GM18519 (cell line): ENCODE measurements around the gene ARL8B.
"Not testable (repeated sequence)": the region's sequence is repeated elsewhere in the genome, so short reads cannot be mapped to it uniquely, and the experiment has no call there.

Source experiments
- ATAC-seq: cut with Tn5 transposase; IDR thresholded peaks from one replicate; pipeline ENCODE4 v1.9.1; 2021; ENCODE audit warnings: mild to moderate bottlenecking, moderate library complexity; ENCODE audit not compliant: unreplicated experiment, low FRiP score

ARL8B gene

GRCh38 chr3:5106933-5107334, 15.2 kb upstream of the ARL8B start:
- not testable (repeated sequence) for ATAC-seq

- no peak for ATAC-seq
Measured at GRCh38 chr3:5110337-5110736, 11.8 kb upstream of the ARL8B start.

GRCh38 chr3:5112043-5112442, 10.0 kb upstream of the ARL8B start:
- ATAC-seq, result no peak

DNA sequence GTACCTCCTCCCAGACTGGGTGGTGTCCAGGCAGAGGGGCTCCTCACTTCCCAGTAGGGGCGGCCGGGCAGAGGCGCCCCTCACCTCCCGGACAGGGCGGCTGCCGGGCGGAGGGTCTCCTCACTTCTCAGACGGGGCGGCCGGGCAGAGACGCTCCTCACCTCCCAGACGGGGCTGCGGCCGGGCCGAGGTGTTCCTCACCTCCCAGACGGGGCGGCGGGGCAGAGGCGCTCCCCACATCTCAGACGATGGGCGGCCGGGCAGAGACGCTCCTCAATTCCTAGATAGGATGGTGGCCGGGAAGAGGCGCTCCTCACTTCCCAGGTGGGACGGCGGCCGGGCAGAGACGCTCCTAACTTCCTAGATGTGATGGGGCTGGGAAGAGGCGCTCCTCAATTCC, 8.4 kb upstream of the ARL8B start:
- not testable (repeated sequence) for ATAC-seq

GRCh38 chr3:5115506-5116162, 6.5 kb upstream of the ARL8B start:
- peak; percentile 77 for ATAC-seq

- no peak for ATAC-seq
Measured at GRCh38 chr3:5116538-5116937, 5.6 kb upstream of the ARL8B start.

DNA sequence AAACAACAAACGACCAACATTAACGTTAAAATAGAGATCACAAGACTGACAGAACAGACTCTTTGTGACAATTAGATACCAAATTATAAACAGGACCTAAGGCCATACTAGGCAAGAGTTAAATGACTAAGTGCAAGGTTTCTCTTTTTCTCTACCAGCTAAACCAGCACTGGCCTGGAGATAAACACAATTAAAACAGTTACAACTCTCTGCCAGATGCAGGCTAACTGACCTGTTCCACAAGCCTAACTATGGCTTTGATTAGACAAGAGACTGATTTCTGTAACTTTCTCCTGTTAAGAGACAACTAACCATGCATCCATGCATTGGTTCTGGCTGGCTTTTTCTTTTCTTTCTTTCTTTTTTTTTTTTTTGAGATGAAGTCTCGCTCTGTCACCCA, 1.6 kb upstream of the ARL8B start:
- ATAC-seq, result no peak

DNA sequence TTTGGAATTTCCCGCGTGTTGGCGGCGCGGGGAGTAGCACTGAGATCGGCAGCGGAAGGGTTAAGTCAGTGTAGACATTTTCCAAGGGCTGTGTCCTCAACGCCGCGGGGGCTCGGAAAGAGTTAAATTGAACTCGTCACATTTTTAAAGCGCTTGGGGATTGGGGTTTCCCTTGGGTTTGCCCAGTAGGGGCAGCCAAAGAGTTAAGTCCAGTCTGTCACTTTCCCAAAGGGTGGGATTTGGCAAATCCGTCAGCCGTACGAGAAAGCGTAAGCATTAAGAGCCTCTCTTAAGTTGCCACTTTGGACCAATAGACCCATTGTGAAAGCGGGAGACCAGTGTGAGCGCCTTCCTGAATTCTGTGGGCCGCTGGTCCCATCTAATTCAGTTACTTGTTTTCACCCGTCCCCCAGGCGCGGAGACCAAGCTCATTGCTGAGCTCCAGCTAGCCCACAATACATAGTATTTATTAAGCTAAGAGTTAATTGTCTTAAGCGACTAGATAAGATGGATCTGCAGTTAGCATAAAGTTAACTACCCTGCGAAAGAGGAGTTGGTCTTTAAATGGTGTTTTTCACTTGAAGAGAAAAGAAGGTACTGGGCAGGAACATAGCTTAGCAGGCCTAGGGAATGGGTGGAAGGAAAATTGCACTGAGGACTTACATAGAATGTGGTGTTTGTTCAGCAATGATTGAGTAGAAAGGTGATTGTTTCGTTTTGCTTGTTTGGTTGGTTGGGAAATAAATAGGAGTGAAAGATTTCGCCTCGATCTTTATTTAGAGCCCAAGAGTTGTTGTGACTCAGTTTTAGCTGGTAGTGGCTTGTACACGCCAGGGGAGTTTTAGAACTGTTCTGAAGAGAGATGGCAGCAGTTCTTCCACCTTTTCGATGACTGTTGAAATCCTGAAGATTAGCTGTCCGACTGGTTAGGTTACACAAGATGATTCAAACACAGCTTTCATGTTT, 932 bp downstream of the ARL8B start:
- ATAC-seq, result no peak

DNA sequence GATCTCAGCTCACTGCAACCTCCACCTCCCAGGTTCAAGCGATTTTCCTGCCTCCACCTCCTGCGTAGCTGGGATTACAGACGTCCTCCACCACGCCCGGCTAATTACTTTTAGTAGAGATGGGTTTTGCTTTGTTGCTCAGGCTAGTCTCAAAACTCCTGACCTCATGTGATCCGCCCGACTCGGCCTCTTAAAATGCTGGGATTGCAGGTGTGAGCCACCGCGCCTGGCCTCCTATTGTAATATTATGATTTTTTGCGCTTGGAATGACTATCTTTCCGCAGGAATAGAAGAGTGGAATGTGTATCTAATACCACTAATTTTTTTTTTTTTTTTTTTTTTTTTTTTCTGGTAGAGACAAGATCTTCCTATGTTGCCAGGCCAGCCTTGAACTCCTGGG, 1.8 kb downstream of the ARL8B start:
- ATAC-seq, result no peak

DNA sequence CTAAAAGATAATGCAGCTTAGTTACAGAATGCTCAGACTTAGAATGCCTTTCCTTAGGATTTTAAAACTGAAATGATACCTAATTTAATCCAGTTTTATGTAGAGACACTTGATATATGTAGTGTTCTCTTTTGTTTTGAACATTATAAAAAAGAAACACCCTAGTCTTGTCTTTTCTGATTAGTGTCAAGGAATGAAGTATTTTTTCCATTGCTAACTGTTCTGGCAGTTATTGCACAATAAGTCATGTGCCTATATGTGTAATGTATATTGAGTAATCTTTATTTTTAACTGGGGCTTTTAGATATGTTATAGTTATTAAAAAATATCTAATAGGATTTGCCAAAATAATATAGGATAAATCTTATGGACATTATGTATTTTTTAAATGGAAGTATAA, 4.5 kb downstream of the ARL8B start:
- ATAC-seq, result no peak

DNA sequence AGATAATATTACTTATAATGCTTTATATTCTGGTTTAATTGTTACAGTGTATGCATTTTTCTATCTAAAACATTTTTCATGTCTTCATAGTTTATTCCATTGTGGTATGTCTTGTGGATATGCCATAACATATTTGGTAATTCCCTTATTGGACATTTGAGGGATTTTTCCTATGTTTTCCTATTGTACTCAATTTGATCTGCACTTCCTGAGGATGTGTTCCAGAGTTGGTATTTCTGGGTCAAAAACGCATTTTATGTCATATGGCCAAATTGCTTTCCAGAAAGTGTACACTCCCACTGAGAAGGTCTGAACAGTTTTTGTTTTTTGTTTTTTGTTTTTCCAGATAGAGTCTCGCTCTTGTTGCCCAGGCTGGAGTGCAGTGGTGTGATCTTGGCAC, 6.8 kb downstream of the ARL8B start:
- no peak for ATAC-seq

DNA sequence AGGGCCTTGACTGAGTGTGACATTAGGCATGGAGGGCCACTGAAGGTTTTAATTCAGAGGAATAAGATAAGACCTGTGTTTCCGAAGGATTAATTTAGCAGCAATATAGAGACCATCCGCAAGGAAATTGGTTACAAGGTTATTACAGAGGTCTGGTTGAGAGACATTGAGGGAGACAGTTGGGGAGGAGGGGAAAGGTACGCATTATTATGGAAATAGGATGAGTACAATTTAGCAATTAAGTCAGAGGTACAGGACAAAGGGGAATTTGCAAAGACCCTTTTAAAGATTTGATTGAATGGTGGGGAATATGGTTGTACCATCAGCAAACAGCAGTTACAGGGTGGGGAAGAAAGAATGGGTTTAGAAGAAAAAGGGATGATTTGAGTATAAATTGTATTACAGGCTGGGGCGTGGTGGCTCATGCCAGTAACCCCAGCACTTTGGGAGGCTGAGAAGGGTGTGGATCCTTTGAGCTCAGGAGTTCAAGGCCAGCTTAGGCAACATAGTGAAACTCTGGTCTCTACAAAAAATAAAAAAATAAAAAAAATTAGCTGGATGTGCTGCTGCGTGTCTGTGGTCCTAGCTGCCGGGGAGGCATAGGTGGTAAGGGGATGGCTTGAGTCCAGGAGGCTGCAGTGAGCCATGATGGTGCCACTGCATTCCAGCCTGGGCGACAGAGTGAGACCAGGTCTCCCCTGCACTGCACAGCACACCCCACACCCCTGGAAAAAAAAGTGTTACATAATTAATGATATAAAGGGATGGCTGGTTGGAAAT, 11.3 kb downstream of the ARL8B start:
- no peak for ATAC-seq

DNA sequence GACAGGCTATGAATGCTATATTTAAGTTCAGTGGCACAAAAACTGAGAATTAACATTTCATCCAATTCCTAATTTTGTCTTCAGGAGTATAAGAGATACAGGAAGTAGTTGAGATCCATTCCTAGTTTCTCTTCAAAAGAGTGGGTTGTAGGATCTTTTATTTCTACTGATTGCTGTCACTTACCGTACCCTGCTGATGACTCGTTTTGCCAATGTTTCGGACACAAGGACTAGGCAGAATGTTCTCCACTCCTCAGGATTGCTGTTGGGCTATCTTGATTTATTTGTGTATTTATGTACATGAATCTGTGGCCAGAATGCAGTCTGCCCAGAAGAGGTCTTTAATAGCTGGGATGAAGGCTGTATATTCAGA, 11.9 kb downstream of the ARL8B start:
- no peak for ATAC-seq

- ATAC-seq, result no peak
Measured at GRCh38 chr3:5134499-5134898, 12.4 kb downstream of the ARL8B start.

DNA sequence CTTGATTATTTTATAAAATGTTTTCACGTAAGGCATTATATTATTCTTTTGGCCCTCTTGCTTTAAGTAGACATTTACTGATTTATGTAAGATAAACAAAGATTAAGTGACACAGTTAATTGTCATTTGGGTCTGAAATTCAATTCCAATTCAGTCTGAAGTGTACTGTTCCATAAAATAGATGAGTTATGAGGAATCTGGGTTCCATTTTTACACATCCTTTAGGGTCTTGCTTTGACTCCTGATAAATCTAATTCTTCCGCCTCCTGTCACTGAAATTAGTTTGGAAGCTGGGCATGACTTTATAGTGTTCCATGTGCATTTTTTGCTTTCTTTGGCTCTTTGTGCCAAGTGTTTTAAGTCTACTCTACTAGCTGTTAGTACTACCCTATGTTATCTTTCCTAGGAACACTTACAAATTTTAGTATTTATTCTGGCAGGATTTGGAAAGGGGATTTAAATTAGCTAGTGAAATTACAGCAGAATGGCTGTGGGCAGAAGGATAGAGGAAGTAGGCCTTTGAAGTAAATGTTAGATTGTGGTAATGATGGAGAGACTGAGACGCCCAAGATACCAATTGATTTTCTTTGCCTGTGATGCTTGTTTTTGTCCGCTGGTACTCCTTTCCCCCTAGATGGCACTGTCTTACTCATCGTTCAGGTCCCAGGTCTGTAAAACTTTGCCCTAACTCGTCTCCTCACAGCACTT, 14.3 kb downstream of the ARL8B start:
- ATAC-seq, result peak; percentile 53

GRCh38 chr3:5136919-5137429, 14.9 kb downstream of the ARL8B start:
- ATAC-seq, result peak; percentile 5

GRCh38 chr3:5138214-5138981, 16.3 kb downstream of the ARL8B start:
- no peak for ATAC-seq

DNA sequence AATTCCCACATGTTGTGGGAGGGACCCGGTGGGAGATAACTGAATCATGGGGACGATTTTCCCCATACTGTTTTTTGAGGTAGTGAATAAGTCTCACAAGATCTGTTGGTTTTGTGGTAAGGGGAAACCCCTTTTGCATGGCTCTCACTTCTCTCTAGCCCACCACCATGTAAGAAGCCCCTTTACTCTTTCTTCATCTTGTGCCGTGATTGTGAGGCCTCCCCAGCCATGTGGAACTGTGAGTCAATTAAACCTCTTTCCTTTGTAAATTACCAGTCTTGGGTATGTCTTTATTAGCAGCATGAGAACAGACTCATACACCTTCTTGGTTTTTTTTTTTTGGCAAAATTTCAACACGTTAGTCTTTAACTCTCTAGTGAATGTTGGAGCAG, 18.1 kb downstream of the ARL8B start:
- ATAC-seq, result peak; percentile 35

GRCh38 chr3:5140839-5141238, 18.7 kb downstream of the ARL8B start:
- no peak for ATAC-seq

GRCh38 chr3:5141760-5142159, 19.7 kb downstream of the ARL8B start:
- no peak for ATAC-seq
